HG03103 (cell line): Measurements from ENCODE around the gene GAS6.

Experiments
- ATAC-seq: cut with Tn5 transposase; IDR thresholded peaks from one replicate; pipeline ENCODE4 v1.9.1; 2021; ENCODE audit warnings: low read depth; ENCODE audit not compliant: unreplicated experiment

The GAS6 gene

GRCh38 chr13:113854238-113855011 is 9.5 kb downstream of the GAS6 start:
- ATAC-seq: no peak

- ATAC-seq: no peak
Measured at GRCh38 chr13:113853518-113854237, 10.2 kb downstream of the GAS6 start.

- no peak for ATAC-seq
Measured at GRCh38 chr13:113852536-113853517, 11.0 kb downstream of the GAS6 start.

DNA sequence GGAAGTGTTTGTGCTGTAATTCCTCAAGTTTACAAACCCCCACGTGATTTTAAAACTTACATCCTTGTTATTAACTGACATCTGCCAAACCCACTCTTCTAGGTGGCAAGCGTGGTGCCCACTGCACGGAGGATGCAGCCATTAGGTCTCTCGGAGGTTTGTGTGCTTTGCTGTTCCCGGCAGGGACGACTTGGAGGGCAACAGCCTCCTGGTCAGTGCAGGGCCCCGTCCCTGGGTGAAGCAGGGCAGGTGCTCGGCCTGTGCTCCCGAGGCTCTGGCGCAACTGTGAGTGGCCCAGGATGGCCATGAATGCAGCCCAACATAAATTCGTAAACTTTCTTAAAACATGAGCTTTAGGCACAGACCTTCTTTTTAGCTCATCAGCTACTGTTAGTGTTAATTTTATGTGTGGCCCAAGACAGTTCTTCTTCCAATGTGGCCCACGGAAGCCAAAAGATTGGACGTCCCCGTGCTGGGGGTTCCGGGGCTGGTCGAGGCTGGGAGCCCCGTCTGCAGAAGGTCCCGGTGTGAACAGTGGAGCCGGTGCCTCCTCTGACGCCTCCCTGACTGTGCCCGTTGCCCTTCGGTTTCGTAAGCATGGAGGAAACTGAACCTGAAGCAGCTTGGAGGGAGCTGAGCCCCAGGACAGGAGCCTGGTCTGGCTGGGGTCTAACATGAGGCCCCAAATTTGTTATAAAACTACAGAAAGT is 11.9 kb downstream of the GAS6 start:
- no peak for ATAC-seq

- ATAC-seq: no peak
Measured at GRCh38 chr13:113851480-113851803, 12.4 kb downstream of the GAS6 start.

DNA sequence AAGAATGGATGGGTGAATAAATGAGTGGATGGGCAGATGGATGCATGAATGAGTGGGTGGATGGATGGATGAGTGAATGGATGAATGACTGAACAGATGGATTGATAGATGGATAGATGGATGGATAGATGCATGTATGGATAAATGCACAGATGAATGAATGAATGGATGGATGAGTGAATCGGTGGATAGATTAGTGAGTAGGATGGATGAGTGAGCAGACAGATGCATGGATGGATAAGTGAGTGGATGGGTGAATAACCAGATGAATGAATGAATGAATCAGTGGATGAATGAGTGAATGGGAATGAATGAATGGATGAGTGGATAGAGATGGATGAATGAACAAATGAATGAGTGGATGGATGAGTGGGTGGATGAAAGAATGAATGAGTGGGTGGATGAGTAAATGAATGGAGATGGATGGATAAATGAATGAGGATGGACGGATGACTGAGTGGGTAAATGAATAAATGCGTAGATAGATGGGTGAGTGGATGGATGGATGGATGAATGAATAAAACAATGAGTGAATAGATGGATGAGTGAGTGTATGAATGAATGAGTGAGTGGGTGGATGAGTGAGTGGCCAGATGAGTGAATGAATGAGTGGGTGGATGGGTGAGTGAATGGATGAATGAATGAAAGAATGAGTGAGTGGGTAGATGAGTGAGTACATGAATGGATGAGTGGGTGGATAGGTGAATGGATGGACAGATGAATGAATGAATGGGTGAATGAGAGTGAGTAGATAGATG is 13.0 kb downstream of the GAS6 start:
- no peak for ATAC-seq

DNA sequence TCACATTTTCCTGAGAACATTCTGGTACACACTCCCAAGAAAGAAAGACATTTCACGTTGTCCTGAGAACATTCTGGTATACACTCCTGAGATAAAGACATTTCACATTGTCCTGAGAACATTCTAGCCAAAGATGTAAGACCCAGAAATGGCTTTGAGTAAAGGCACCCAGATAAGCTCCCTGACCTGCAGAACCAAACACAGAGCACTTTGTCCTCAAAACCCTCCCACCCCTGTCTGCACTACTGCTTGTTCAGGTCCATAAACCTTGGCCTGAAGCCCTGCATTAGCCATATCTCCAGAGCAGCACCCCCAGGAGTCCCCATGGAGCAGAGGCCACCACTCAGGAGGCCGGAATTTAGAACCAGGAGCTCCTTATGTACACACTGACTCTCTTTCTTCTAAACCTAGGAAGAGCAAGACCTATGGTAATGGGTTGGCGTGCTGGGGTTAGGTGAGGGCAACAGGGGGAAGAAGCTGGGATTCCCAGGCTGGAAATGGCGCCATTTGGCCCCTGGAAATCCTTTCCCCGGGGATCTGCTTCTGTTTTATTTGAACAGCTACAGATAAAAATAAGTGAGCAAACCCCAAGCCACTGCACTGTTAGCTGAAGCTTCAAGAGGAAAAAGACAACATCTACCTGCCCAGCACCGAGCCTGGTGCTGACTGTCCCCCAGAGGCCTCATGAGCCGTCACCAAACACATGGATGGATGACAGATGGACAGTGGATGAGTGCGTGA is 13.7 kb downstream of the GAS6 start:
- no peak for ATAC-seq

DNA sequence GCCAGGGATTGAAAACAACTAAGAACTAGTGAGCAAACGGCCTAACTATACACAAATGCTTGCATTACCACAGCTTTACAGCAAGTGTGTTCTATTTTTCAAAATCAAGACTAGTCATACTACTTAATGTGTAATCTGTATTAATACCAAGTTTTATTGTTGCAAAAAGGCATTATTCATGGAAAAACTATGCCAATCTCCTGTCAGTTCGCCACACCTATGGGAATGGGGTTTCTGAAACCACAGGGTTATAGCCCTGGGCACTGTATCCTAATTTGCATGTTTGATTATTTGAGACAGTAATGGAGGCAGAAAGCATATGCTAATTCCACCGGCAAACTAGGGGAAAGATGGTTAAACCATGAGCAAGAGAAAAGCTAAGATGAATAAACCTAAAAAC is 14.3 kb downstream of the GAS6 start:
- ATAC-seq: no peak

- ATAC-seq: no peak
Measured at GRCh38 chr13:113848431-113849260, 15.2 kb downstream of the GAS6 start.

DNA sequence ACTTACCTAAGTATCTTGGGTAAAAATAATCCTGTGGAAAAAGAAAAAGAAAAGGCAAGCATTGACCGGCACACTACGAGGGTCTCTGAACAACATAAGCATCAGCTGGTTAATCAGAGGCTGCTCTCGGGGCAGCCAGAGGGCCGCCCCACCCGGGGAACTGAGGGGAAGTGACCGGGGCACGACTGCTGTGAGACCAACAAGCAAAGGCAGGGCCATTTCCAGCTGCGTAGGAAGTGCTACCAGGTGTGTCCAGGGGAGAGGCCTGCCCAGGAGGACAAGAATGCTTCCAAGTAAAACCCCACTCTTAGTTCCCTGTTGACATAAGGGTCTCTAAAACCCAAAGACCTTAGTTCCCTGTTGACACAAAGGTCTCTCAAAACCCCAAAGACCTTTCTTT is 15.9 kb downstream of the GAS6 start:
- ATAC-seq: no peak

GRCh38 chr13:113846636-113847318 is 17.1 kb downstream of the GAS6 start:
- no peak for ATAC-seq

DNA sequence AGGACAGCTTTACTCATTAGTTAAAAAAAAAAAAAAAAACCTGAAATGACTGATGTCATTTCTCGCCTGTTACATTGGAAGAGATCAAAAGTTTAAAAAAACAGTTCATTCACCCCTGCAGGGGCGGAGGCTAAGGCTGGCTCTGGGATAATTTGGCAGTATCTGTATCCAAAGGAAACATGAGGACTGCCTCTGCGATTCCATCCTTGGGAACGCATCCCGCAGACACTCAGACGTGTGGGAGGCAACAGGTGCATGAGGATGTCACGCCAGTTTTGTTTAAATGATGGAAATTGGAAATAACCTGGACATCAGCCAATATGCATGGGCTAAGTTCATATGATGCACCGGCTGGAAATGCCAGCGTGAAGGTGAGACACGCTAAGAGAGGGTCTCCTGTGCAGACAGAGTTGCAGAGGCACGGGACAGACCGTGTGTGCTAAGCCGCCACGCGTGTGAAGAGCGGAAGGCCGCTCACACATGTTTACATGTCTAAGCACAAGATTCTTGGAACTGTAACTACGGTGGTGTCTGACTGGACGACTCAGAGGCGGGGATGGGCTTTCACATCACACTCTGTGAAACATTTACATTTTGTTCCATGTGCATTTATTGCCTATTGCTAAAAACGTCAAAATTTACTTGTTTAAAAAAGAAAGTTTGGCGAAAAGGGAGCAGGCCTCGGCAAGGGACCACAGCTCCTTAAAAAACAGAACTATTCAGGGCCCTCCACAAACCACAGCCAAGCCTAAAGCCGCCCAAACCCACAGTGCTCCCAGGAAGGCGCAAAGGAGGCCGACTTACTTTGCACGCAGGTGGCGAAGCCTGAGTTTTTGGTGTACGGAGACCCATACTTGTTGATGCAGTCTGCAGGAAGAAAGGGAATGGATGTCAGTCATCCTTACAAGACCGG is 17.9 kb downstream of the GAS6 start:
- no peak for ATAC-seq

DNA sequence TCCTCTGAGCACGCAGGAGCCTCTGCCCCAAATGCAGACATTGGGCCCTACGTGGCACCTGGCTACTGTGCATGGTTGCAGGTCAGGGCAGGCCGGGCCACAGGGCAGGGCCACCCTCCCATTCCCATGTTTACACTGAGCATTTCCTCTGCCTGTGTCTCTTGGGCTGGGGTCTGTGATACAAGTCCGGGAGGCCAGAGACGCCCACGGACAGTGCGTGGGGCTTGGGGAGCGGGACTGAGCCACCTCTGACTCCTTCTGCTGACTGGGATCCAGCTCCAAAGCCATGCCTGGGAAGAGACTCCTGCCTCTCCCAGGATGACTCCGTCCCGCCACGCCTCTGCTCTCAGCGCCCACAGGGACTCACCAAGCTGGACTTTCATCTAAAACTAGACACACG is 18.8 kb downstream of the GAS6 start:
- no peak for ATAC-seq

GRCh38 chr13:113843864-113844556 is 19.9 kb downstream of the GAS6 start:
- no peak for ATAC-seq

- no peak for ATAC-seq
Measured at GRCh38 chr13:113843063-113843654, 20.7 kb downstream of the GAS6 start.
